GM19351 (cell line): ENCODE measurements around the gene KRTAP21-3.

Source experiments
- ATAC-seq: cut with Tn5 transposase; IDR thresholded peaks from one replicate; pipeline ENCODE4 v1.9.1; 2021; ENCODE audit warnings: mild to moderate bottlenecking, moderate library complexity; ENCODE audit not compliant: unreplicated experiment

KRTAP21-3 gene

DNA sequence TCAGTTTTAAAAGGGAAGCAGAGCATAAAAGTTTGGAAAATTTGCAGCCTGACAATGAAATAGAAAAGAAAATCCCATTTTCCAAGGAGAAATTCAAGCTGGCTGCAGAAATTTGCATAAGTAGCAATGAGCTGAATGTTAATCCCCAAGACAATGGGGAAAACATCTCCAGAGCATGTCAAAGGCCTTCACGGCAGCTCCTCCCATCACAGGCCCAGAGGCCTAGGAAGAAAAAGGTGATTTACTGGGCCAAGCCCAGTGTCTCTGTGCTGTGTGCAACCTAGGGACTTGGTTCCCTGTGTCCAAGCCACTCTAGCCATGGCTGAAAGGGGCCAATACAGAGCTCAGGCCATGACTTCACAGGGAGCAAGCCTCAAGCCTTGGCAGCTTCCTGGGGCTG is 49.8 kb downstream of the KRTAP21-3 start:
- ATAC-seq, result no peak
